HEK293 (cell line): ENCODE results near the gene FCGR3A.
"Not testable (repeated sequence)": the region's sequence is repeated elsewhere in the genome, so short reads cannot be mapped to it uniquely, and the experiment has no call there.

Experiments used
- CTCF ChIP-seq: fragments of 450-650 bp; formaldehyde crosslinking; IDR thresholded peaks from 2 replicates; pipeline ENCODE4 v1.5.1; 2016; ENCODE audit warnings: missing biosample characterization, missing genetic modification characterization
- HIC1 ChIP-seq: fragments of 450-650 bp; formaldehyde crosslinking; IDR thresholded peaks from 2 replicates; pipeline ENCODE4 v1.5.1; 2016; ENCODE audit warnings: missing biosample characterization, missing genetic modification characterization
- ZNF558 ChIP-seq: fragments of 450-650 bp; formaldehyde crosslinking; IDR thresholded peaks from 2 replicates; pipeline ENCODE4 v1.5.1; 2016; ENCODE audit warnings: missing biosample characterization, missing genetic modification characterization

DNA sequence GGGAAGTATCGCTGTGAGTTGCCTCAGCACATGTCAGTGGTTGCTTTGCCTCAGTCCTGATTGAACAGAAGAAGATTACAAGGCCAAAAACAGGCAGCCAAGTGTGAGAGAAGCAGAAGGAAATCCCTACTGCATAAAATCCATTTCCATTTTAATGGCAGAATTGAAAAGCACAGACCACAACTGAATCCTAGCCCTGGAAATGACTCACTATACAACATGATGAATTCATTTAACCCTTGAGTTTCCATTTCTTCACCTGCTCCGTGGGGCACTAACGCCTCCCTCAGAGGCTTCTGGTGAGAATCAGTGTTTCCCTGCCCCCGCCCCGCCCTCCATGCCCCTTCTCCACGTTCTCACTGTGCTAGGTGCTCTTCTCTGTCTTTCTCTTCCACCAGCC, 40.3 kb upstream of the FCGR3A start:
- not testable (repeated sequence) for TF ChIP-seq CTCF (tag by site-specific recombination); ZNF558 (tag by site-specific recombination); HIC1
